Activated T-cell treated with anti-CD3 and anti-CD28 coated beads, Interleukin-2, amount 50 U/mL, for 48 hours (primary cell): ENCODE data around the gene PARD6G.
A peak's percentile ranks its signal among the peaks of the same experiment; 100 is the strongest.

ENCODE experiments used
- DNase-seq, 2 experiments: peaks; one replicate each; pipeline ENCODE4 v3.0.0-alpha.2; 2020

Gene PARD6G

DNA sequence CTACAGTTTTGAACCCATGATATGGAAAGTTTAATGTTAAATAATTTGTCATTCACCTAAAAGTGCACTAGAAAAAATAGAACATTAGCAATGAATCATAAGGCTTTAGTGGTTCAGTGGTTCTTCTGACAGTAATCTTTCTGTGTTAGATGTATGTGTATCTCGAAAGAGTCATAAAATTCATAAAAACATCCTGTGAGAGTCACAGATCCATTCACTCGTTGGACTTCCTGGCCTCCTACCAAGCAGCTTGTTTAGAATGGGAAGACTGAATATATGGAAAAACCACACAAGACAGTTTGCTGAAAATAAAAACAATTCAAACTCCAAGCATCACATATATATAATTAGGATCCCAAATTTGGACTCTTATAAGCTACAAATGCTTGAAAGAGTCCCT, 103.4 kb downstream of the PARD6G start:
- DNase-seq, result no peak

DNA sequence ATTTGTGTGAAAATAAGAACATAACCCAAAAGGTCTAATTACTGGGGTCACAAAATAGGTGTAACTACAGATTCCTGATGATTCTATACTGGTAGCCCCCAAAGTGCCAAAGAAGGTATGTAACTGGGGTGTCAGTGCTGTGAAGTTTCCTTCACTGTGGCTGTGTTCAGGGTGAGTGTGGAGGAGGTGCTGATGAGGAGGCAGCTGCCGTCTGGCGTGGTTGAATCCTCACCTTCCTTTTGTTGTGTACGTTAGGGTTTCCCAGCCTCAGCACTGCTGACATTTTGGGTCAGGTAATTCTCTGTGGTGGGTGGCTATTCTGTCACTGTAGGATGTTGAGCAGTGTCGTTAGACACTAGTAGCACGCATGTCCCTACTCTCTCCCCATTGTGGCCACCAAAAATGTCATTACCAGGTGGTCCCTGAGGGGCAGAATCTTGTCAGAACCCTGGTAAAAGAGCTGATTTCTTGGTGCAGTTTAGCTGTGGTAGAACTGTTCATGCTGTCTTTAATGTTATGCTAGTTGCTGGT, 106.8 kb downstream of the PARD6G start:
- no peak for DNase-seq

DNA sequence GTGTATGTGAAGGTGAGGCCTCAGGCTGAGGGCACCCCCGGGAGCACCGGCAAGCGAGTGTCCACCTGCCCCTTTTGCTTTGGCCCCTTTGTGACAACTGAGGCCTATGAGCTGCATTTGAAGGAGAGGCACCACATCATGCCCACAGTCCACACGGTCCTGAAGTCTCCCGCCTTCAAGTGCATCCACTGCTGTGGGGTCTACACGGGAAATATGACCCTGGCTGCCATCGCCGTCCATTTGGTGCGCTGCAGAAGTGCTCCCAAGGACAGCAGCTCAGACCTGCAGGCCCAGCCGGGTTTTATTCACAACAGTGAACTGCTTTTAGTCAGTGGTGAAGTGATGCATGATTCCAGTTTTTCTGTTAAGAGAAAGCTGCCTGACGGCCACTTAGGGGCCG, 109.3 kb downstream of the PARD6G start:
- no peak for DNase-seq

DNA sequence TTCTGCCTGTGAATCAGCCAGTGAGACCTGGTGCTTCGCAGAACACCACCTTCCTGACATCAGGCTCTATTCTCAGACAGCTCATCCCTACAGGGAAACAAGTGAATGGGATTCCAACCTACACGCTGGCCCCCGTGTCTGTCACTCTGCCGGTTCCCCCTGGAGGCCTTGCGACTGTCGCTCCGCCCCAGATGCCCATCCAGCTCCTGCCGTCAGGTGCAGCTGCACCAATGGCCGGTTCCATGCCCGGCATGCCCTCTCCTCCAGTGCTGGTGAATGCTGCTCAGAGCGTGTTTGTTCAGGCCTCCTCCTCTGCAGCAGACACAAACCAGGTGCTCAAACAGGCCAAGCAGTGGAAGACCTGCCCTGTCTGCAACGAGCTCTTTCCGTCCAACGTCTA, 110.2 kb downstream of the PARD6G start:
- DNase-seq, result no peak

DNA sequence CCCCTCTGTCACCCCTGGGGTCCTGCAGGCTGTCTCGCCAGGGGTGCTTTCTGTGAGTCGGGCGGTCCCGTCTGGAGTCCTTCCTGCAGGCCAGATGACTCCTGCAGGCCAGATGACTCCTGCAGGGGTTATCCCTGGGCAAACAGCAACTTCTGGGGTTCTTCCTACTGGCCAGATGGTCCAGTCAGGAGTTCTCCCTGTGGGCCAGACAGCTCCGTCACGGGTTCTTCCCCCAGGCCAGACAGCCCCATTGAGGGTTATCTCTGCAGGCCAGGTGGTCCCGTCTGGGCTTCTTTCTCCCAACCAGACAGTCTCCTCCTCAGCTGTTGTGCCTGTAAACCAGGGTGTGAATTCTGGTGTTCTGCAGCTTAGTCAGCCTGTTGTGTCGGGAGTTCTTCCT, 110.6 kb downstream of the PARD6G start:
- no peak for DNase-seq

DNA sequence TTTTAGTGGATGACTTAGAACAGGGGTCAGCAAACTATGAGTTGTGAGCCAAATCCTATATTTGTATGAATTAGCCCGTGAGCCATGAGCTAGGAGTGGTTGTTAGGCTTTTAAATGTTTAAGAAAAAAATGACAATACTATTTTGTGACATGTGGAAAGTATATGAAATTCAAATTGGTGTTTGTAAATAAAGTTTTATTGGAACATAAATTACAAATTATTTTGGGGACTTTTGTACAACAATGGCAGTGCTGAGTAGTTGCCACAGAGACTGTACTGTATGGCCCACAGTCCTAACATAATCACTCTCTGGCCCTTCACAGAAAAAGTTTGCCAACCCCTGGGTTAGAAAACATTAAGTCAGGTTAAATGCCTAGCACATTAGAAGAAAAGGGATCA, 112.2 kb downstream of the PARD6G start:
- no peak for DNase-seq

DNA sequence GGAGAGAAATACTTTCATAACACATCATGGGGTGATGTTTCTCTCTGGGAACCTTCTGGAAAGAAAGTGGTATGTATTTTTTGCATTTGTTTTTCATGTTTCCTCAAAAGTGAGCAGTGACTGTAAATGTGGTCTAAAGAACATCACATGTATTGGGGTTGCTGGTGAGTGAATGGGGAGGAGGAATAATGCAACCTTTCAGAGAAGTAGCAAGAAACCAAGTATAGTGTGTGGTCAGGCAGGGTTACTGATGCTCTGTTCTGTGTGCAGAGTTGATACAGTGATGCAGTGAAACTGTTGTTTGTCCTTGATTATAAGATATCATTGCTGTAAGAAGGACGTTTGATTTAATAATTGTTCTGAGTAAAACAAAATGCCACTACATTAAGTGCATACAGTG, 114.2 kb downstream of the PARD6G start:
- no peak for DNase-seq

DNA sequence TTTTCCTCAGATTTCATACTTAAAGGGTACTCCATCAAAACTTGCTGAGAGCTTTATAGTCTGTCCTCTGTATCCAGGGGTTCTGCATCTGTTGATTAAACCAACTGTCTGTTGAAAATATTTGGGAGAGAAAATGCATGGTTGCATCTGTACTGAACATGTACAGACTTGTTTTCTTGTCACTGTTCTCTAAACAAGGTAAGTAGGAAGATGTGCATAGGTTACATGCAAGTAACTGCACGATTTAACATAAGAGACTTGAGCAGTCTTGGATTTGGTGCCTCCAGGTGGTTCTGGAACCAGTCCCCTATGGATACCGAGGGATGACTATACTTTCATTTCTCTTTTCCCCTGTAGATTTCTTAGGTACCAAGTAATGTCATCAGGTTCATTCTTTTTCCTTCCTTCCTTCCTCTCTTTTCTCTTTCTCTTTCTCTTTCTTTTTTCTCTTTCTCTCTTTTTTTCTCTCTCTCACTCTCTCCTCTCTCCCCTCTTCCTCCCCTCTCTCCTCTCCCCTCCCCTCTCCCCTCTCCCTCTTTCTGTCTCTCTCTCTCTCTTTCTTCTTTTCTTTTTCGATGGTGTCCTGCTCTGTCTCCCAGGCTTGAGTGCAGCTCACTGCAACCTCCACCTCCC, 115.0 kb downstream of the PARD6G start:
- DNase-seq, result no peak

DNA sequence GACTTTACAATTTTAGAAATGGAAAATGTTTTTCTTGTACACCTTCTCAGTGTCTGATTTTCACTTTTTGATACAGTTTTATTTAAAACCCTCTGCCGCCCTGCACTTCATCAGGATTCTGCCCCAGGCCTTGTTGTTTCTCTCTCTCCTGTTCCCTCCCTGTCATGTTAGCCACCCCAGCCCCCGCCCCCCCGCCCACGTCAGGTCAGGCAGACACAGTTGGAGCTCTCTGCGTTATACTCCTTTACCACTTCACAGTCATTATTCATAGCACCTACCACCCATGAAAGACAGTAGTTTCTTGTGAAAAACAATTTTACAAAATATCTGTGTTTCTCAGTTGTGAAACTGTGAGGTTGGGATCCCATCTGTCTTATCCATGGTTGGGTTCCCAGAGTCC, 116.8 kb downstream of the PARD6G start:
- DNase-seq, result no peak

DNA sequence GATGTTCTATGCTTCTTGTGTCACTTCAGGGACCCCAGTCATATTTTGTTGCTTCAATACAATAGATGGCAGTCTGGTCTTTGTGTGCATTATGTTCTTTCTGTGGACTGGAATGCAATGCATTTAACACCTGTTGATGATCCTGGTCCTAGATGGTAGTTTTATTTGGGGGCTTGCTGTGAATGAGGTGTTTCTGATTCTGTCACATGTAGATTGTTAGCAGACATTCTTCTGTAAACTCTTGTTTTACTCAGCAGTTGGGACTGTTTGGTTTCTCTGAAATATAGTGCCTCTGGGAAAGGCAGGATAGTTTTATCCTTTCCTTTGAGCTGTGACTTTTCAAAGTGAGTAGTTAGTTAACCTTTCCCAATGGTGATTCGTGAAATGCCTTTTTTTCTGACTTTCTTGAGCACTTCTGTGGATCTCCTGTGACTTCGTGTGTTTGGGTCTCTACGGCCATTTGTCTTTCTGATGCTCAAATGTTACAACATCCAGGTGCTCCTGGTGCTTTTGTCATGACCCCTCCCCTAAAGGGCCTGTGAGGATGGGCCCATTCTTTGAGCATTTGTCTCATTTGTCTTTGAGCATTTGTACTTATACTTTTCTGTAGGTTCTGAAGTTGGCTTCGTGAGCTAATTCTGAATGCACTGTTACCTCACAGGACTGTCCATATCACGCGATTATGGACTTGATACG, 117.5 kb downstream of the PARD6G start:
- DNase-seq, result no peak

DNA sequence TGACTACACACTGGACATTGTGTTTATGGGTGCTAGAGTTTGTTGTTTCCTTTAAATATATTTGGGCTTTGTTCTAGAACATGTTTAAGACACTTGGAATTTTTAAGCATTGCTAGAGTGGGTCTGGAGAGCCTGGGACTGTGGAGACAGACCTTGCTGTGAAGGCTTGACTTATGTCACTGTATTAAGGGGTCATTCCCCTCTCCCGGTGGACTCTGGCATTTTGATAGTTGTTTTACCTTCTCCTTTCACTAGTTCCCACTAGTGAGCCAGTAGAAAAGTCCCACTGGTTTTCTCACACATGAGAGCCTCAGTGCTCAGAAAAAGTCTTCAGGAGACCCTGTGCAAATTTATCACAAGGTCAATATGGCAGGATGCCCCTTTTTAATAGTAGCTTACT, 119.7 kb downstream of the PARD6G start:
- no peak for DNase-seq

DNA sequence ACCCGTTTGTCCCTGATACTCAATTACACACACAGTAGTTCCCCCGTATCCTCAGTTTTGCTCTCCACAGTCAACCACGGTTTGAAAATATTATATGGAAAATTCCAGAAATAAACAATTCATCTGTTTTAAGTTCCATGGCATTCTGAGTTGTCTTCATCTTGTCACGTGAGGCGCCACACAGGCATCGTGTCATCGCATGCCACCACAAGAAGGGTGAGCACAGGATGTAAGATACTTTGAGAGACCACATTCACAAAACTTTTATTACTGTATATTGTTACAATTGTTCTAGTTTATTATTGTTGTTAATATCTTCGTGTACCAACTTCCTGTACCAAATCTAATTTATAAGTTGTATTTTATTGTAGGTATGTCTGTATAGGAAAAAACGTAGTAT, 120.5 kb downstream of the PARD6G start:
- DNase-seq, result peak in 1 of 2 experiments; percentile 37

DNA sequence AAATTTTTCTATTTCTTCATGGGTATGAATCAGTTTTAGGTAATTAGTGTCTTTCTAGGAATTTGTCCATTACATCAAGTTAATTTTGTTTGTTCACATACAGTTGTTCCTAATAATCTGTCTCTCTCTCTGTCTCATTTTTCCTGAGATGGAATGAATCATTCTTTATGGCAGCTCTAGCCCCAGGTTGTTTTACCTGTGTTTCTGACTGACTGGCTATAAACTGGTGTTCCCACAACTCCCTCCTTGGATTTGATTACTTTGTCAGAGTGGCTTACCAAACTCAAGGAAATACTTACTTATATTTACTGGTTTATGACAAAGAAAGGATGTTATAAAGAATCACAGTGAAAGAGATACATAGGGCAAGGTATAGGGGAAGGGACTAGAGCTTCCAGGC, 123.2 kb downstream of the PARD6G start:
- no peak for DNase-seq

DNA sequence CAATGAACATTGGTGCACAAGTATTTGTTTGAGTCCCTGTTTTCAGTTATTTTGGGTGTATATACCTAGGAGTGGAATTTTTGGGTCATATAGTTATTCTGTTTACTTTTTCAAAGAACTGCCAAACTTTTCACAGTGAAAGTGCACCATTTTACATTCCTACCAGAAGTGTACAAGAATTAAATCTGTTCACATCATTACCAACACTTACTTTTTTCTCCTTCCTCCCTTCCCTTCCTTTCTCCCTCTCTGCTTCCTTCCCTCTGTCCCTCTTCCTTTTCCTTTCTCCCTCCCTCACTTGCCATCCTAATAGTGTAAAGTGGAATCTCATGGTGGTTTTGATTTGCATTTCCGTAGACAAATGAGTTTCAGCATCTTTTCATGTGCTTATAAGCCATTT, 126.4 kb downstream of the PARD6G start:
- no peak for DNase-seq

DNA sequence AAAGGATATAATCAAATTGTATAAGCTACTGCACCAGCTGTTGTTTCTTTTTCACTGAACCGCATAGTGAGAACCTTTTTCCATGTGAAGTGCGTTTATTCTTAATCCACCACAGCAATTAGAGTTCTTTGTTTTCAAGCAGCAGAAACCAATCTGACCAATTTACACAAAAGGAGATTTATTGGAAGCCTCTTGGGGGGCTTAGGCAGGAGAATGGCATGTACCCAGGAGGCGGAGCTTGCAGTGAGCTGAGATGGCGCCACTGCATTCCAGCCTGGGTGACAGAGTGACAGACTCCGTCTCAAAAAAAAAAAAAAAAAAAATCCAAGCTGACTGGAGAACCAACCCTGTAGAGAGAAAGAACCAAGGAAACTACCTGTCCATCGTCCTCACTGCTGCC, 128.2 kb downstream of the PARD6G start:
- no peak for DNase-seq

DNA sequence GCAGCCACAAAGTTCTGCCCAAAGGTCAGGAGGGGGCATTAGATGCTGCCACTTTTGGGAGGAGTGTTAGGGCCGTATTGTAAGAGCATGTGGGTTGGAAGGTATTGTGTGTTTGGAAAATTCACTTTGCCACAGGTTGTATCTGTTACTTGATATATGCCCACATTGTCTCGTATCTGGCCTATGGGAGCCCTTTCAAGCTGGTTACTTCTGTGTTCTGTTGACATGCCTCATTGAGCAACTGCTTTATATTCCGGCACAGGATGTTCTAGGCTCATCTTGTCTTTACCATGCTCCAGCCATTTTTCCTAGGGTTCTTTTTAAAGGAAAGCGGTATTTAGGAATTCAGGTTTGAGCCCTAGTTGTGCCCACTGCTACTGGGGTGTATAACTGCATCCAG, 132.3 kb downstream of the PARD6G start:
- DNase-seq, result no peak

DNA sequence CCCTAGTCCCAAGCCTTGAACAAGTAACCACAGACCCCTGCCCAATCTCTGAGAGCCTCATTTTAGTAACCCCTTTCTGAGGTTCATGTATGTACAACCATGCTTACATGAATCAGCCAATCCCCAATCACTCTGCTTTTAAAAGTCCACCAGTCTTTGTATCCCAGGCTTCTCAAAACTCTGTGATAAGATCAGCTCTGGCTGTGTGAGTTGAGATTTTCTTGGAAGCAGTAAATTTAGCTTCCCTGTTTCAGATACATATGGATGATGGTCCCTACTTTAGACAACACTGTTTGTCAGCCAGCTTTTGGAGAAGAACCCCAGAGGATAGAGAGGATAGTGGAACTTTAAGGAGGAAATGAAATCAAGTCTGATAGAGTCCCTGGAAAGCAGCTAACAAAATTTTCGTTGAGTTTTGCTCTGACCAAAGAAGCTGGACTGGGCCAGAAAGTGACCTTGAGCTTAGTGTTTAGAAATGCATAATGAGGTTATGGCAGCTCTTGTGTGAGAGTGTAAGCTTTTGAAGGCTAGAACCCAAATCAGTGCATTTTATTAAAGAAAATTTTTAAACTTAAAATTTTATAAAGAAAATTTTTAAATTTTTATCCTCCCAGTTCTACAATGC, 134.6 kb downstream of the PARD6G start:
- no peak for DNase-seq

DNA sequence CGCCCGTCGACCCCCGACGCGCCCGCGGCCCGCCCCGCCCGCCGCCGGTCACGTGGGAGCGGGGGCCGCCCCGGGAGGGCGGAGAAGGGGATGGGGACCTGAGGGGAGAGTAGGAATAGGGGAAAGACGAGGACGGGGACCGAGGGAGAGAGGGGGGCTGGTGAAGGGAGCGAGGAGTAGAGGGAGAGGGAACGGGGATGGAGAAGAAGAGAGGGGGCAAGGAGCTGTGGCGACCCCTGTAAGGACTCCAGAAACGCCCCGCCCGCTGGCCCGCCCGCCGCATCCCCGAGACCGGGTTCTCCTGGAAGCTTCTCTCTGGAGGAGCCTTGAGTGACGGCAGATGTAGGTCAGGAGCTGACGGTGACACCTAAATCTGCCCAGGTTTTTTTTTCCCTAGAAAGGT, 137.6 kb downstream of the PARD6G start:
- DNase-seq, result peak; percentile 54 to 64

DNA sequence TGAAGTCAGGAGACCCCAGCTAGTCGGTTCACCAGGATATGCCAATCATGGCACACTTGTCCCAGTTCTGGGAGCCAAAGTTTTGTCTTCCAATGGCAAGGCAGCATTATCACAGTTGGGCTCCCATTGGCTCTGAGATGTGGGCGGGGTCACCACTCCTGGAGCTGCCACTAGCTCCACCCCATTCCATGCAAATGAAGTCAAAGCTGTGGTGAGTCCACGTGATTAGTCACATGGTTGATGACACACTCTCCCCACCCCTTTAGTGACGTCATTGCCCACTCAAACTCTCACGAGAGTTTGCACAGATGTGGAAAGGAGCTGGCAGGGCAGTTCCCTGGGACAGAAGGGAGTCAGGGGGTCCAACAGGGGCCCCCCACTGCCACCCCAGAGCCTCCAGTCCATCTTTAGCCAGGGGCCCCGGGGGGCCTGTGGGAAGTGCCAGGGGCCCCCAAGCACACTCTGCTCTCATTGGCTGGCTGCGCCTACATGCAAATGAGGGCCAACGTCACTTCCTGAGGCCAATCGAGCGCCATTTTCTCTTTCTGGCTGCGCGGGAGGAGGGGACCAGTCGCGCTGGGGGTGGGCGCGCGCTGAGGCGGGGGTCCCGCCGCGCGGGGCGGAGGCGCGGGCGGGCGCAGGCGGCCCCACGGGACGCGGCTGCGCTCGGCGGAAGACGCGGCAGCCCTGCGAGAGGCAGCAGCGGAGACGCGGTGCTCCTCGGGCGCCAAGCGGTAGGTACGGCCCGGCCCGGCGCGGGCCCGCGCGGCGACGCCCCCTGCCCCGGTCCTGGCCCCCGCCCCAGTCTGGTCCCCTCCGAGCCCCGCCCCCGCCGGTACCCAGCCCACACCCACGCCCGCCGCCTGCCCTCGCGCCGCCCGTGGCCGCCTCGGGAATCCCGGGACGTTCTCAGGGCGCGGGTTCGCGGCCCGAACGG, 138.3 kb downstream of the PARD6G start, which contains the start of gene ADNP2:
TSS of gene ADNP2 (plus strand) at position 524 of the 937 bp plus-strand sequence. CDS start 8,281 bp downstream, outside the sequence.
- DNase-seq, result peak; percentile 92

DNA sequence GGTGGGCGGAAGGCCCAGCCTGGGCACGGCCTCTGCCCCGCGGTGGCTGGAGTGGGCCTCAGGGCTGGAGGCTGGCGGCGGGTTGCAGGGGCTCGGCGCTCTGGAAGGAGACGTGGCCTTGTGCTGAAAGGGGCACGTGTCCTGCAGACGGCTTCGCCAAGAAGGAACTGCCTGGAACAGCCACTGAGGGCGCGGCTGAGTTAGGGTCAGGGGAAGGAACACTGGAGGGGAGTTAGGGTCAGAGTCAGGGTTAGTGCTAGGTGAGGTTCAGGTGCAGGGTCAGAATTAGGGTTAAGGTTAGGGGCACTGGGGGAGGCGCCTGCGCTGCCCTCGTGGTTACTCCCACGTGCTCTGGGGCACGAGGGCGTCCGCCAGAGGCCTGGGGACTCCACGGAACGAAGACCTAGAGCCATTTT, 139.2 kb downstream of the PARD6G start:
- no peak for DNase-seq

DNA sequence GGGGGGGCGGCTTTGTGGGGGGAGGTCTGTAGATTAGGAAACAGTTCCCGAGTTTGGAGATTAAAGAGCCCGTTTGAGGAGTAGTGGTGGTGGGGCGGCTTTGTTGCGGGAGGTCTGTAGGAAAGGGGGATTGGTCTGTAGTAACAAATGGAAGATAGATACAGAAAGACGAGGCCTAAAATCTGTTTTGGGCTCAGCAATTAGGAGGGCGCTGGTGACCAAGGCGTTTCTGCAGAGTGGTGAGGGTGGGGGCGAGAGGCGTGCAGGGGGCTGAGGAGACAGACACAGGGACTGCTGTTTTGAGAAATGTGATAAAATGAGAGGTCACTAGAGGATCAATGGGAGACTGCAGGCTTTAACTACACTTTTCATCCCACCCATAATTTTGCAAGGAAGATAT, 139.9 kb downstream of the PARD6G start:
- no peak for DNase-seq
